Activated CD8-positive, alpha-beta memory T cell treated with anti-CD3 and anti-CD28 coated beads for 1 hour (primary cell): ENCODE data around the gene CHRM4.

Source experiments
- DNase-seq, 2 donors: peaks; one replicate each; pipeline ENCODE4 v3.0.0-alpha.2; 2020; ENCODE audit warnings: low read depth in 1 of 2; ENCODE audit errors: extremely low read depth in 1 of 2

The CHRM4 gene

GRCh38 chr11:46370253-46370652 lies 21.3 kb downstream of the CHRM4 start:
- DNase-seq = no peak

GRCh38 chr11:46369458-46370152 lies 22.0 kb downstream of the CHRM4 start:
- no peak for DNase-seq

- no peak for DNase-seq
Observed at GRCh38 chr11:46367916-46368267, 23.7 kb downstream of the CHRM4 start.

- DNase-seq = peak; percentile 44 to 62
Observed at GRCh38 chr11:46367244-46367915, 24.2 kb downstream of the CHRM4 start.

- DNase-seq = no peak
Observed at GRCh38 chr11:46366661-46367161, 24.9 kb downstream of the CHRM4 start.

GRCh38 chr11:46366260-46366659 lies 25.3 kb downstream of the CHRM4 start:
- DNase-seq = no peak

GRCh38 chr11:46364791-46365190 lies 26.8 kb downstream of the CHRM4 start:
- DNase-seq = no peak

GRCh38 chr11:46364056-46364455 lies 27.5 kb downstream of the CHRM4 start:
- no peak for DNase-seq

GRCh38 chr11:46363455-46364005 lies 28.0 kb downstream of the CHRM4 start:
- DNase-seq = no peak

- no peak for DNase-seq
Observed at GRCh38 chr11:46363031-46363407, 28.6 kb downstream of the CHRM4 start.

GRCh38 chr11:46362156-46363030 lies 29.2 kb downstream of the CHRM4 start:
- DNase-seq = no peak

- no peak for DNase-seq
Observed at GRCh38 chr11:46361283-46362155, 30.1 kb downstream of the CHRM4 start.

GRCh38 chr11:46360878-46361277 lies 30.7 kb downstream of the CHRM4 start:
- DNase-seq = no peak

- no peak for DNase-seq
Observed at GRCh38 chr11:46359953-46360352, 31.6 kb downstream of the CHRM4 start.

GRCh38 chr11:46357483-46357936 lies 34.1 kb downstream of the CHRM4 start:
- no peak for DNase-seq

- DNase-seq = no peak
Observed at GRCh38 chr11:46356924-46357482, 34.6 kb downstream of the CHRM4 start.

GRCh38 chr11:46353698-46354097 lies 37.9 kb downstream of the CHRM4 start:
- DNase-seq = no peak

GRCh38 chr11:46352063-46352841 lies 39.3 kb downstream of the CHRM4 start:
- peak; percentile 61 to 65 for DNase-seq

GRCh38 chr11:46351606-46352005 lies 40.0 kb downstream of the CHRM4 start:
- DNase-seq = no peak
